ENCODE results near the gene IFT122.

IFT122 gene

DNA sequence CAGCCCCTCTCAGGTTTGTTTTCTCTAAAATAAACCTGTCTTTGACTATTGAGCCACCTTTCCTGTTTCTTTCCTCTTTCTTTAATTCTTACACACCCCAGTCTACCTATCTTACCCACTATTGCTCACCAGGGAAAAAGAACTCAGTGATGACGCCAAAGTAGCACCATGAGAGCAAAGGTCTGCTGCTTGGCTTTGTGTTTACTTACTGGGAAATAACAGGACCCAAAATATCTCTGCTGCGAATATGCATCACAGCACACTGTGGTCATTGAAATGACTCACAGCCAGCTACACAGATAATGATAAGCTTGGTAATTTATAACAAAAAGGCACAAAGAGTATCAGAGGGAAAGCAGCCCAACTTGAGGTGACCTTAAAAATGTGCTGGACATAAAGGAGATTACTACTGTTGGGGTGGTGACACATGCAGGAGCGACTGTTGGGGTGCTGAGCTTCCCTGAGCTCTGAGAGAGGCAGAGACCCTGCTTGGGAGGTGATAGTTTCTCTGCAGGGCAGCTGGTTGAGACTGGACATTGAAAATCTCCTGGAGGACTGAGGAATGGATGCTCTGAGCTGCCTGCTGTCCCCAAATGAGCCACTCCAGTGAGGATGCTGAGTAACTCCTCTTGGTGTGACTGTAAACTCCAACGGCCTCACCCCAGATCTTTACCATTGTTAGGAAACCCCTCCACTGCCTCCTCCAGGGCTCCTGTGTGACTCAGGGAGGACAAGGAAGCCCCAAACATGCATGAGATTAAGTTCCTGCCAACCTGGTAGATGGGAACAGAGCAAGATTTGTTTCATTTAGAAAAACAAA, 26.1 kb upstream of the IFT122 start:
- peak; percentile 25 for DNase-seq (ENCODE audit: low spot score)

DNA sequence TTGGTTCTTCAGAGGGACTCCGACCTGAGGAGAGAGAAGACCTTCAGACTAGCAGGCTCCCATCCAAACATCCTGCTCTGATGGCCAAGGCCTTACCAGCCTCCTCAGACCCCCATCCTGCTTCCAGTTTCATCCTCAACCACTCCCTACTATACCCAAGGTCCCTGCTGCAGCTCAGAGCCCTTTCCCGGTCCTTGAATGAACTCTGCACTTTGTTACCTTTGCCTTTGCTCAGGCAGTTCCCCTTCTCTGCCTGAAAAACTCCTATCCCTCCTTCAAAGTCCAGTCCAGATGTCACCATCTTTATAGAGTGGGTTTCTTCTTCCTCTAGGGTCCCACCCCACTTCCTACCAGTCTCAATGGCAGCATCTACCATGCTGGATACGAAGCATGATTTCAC, 24.6 kb upstream of the IFT122 start:
- no peak for DNase-seq (ENCODE audit: low spot score)

DNA sequence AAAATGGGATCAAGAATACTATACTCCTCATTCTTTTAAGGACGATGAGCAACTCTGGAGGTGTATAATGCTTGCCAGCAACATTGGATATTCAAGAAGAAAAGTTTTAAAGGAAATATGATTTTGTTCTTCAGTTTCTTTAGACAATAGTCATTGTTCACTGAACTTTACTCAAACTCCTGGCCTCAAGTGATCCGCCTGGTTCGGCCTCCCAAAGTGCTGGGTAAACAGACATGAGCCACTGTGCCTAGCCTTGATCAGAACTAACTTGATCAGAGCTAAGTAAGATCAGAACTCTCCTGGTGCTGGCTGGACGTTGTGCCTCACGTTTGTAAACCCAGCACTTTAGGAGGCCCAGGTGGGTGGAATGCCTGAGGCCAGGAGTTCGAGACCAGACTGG, 24.2 kb upstream of the IFT122 start:
- no peak for DNase-seq (ENCODE audit: low spot score)

DNA sequence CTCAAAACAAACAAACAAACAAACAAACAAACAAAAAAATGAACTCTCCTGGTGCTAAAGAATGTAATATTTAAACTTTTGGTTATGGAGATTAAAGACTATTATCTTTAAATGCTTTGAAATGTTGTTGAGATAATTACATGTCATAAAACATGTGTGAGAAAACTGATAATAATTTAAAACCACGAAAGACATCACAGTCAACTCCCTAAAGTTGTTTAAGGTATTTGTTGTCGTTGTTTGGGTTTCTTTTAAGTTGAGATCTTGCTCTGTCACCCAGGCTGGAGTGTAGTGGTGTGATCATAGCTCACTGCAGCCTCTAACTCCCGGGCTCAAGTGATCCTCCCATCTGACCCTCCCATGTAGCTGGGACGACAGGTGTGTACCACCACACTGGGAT, 23.6 kb upstream of the IFT122 start:
- no peak for DNase-seq (ENCODE audit: low spot score)

- peak; percentile 38 for DNase-seq (ENCODE audit: low spot score)
These were observed 22.7 kb upstream of the IFT122 start for GRCh38 chr3:129417326-129417725.

DNA sequence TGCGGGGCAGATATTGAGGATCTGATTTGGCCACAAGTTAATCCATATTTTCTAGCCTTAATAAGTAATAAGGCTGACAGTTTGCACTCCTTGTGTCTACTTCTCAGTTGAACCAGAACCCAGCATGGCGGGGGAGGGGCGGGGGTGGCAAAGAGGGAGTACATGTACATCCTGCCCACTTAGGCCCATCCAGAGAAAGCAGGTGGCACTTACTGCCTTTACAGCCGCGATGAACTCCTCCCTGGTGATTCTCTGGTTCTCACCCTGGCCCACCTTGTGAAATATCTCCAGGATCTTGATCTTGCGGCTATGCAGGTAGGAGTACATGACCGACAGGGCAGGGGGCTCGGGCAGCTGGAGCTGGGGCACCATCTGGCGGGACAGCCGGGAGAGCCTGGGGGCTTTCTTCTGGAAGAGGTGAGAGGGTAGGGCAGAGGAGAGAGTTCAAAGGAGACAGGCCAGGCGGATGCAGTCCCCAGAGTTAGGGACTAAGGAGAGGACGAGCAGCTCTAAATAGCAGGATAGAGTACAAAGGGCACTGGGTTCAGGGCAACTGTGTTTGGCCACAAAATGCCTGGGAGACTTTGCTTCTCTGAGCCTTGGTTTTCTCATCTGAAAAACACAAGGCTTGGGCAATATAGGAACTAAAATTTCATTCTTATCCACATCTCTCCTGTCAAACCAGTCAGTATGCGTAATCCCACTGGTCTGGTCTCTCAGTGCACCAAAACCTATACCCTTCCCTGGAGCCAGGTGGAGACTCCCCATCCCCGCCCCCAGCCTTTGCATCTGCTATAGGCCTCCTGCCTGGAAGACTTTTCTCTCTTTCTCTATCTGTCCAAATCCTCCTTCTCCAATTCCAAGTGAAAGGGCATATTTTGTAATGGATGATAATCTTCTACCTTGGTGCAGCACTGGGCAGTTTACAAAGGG, 21.7 kb upstream of the IFT122 start:
- no peak for DNase-seq (ENCODE audit: low spot score)

DNA sequence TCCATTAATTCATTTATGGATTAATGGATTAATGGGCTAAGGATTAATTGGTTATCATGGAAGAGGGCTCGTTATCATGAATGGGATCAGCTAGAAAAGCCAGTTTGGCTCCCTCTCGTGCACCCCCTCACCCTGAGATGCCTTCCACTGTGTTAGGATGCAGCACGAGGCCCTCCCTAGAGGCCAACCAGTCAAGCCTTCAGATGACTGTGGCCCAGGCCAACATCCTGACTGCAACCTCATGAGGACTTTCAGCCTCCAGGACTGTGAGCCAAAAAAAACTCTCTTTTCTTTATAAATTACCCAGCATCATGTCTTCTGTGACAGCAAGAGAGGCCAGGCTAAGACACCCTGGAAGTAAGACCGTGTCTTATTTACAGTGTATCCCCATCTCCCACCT, 20.5 kb upstream of the IFT122 start:
- DNase-seq (ENCODE audit: low spot score) = no peak

DNA sequence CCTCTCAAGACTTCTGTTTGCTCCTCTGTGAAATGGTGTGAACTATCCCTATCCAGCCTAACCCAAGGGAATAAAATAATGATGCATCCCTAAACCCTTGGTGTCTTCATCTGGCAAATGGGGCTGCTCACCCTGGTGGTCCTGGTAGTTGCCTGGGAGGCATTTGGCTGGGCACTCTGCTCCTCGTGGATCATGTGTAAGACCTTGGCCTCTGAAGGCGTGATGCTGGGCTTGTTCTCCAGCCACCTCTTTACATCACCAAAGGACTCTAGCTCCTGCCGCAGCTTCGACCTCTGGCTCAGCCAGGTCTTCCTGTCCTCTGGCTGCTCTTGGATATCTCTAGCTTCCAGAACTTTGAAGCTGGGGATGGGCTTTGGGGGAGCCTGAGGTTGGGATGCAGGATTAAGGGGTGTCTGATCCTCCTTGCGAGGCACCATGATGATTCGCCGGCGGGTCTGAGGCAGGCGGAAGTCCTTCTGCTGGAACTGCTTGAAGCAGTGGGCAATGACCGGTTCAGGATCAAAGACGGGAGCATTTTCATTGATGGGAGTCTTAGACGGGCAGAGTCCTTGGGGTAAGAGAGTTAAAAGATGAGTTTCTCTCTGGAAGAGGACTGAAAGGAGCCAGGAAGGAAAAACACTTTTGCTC, 18.7 kb upstream of the IFT122 start:
- DNase-seq (ENCODE audit: low spot score) = no peak

- DNase-seq (ENCODE audit: low spot score) = no peak
These were observed 17.9 kb upstream of the IFT122 start for GRCh38 chr3:129421988-129422745.

DNA sequence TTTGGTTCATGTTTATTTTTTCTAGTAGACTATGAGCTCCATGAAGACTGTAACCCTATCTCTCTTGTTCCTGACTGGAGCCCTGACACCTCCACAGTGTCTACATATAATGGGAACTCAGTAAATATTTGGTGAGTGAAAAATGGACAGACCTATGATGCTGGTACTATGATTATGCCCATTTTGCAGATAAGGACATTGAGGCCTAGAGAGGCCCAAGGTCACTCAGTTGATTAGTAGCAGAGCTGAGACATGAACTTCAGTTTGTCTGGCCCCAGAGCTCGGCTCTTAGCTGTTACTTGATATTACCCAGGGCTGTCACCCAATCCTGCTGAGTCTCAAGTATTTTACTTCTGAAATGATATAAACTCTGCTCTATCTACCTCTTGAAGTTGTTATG, 17.1 kb upstream of the IFT122 start:
- no peak for DNase-seq (ENCODE audit: low spot score)

DNA sequence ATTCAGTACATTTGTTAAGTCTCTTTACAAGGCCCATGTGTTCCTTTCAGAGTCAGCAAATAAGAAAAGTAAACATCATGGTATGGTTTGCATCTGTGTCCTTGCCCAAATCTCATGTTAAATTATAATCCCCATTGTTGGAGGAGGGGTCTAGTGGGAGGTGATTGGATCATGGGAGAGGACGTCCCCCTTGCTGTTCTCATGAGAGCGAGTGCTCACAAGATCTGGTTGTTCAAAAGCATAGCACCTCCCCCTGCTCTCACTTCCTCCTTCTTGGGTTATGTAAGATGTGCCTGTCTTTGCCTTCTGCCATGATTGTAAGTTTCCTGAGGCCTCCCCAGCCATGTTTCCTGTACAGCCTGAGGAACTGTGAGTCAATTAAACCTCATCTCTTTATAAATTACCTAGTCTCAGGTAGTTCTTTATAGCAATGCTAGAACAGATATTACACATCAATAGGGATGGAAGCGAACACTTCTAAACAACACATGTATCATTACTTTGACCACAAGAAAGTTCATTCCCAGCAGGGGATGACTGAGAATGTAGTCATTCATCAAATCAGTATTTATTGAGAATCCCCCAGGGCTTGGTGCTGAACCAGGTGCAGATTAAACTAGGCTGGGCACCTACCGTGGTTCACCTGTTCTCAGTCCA, 15.7 kb upstream of the IFT122 start:
- no peak for DNase-seq (ENCODE audit: low spot score)

DNA sequence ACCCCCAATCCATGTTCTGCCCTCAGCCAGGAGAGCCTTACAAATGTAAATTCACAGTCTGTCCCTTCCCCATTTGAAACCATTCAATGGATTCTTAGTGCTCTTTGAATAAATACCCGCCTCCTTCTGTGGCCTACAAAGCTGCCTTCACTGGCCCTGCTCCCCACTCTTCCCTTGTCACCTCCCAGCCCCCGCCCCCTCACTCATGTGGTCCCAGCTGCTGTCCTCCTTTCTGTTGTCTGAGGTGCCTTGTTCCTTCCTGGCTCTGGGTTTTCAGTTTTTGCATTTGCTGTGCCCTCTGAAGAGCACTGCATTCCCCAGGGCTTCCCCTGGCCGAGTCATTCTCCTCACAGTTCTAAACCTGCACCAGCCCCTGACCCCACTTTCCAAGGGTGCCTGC, 14.8 kb upstream of the IFT122 start:
- DNase-seq (ENCODE audit: low spot score) = no peak

DNA sequence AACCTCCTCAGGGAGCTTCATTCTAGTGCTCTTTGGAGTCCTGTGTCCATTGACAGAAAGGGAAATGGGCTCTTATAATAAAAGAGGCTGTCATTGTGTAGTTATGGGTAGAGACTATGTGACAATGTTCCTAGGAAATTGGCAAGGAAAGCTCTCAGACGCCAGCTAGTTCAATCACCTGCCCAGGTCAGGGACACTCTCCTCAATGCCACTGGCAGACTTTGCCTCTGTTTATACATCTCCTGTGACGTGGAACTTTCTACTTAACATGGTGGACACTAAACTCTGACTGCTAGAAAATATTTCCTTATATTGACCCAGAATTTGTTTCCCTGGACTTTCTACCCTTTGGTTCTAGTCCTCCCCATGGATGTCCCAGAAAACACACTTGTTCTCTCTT, 14.4 kb upstream of the IFT122 start:
- no peak for DNase-seq (ENCODE audit: low spot score)

GRCh38 chr3:129428007-129428375, 12.0 kb upstream of the IFT122 start:
- no peak for DNase-seq (ENCODE audit: low spot score)

DNA sequence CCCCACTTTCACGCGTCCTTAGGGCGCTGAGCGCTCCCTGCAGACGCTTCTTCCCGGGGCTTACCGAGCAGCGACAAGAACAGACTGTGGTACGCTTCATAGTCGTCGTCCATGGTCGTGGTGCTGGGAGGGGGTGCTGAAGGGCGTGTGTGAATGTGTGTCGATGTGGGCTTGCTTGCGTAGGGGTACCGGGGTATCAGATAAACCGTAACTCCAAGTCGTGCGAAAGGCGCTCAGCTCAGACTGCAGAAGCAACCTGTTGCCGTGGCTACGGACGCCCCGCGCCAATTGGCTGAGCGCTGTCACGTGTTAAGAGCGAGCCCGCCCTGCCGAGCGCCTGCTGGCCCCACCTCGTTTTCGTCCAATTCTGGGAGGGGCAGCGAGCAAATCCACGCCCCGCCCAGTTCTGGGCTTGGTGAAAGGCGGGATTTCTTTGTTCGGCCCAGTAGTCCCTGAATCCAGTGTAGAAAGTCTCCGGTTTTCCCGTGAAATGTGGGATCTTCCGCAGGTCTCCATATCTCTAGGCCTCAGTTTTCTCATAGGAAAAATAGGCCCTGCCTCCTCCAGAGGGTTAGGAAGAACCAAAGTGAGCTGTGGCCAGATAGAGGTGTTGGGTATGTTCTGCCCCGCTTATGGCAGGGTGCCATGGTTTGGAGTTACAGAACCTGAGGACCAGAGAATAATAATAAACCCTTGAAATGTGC, 11.5 kb upstream of the IFT122 start, which contains the start of gene EFCAB12:
TSS of gene EFCAB12 (minus strand) at position 261 of the 704 bp plus-strand sequence. CDS start at position 113, 148 bp downstream.
- peak; percentile 91 for DNase-seq (ENCODE audit: low spot score)

- no peak for DNase-seq (ENCODE audit: low spot score)
These were observed 11.0 kb upstream of the IFT122 start for GRCh38 chr3:129429080-129429451.

- DNase-seq (ENCODE audit: low spot score) = no peak
These were observed 10.4 kb upstream of the IFT122 start for GRCh38 chr3:129429602-129430001.

DNA sequence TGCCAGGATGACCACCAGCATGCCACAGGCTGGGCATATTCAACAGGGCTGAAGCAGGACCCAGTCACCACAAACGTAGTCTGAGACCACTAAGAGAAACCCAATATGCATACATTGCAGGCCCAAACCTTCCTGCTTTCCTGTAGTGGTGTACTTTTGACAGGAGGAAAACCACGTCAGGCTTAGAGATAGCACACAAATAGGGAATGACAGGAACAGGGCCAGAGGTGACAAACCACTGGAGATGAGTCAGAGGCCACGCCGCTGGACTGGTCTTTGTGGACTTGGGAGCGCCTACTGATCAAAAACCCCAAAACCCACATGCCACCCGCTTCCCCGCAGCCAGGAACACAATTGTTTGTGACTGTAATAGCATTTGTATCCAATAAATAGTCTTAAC, 8.0 kb upstream of the IFT122 start:
- no peak for DNase-seq (ENCODE audit: low spot score)

DNA sequence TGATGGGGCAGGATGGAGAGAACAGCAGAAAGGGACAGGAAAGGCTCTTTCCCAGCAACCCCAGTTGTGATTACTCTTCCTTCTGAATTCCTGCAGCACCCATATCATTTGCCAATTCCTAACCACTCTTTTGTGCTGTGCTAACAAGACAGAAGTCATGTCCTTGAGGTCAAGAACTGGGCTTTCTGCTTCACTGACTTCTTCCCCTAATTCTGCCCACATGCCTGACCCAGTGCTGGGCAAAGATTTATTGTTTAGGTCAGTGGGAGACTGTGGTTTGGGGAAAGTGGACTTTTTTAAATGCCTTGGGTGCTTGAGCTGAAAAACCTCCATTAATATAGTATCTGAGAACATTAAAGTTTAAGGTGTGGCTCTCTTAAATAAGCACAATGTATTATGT, 7.4 kb upstream of the IFT122 start:
- no peak for DNase-seq (ENCODE audit: low spot score)

GRCh38 chr3:129433565-129433964, 6.5 kb upstream of the IFT122 start:
- no peak for DNase-seq (ENCODE audit: low spot score)

GRCh38 chr3:129434140-129434539, 5.9 kb upstream of the IFT122 start:
- DNase-seq (ENCODE audit: low spot score) = no peak

Data from kidney capillary endothelial cell (primary cell).